Right lung (tissue), 5 donors: ENCODE measurements around the gene RTN4RL2. TPM values are rescaled to one million over a fixed set of nuclear protein-coding genes. Genes with fewer than 3 reads are reported as not detected.
A peak's percentile ranks its signal among the peaks of the same experiment; 100 is the strongest.

Experiments
- DNase-seq, 2 donors: peaks; one replicate each; pipeline ENCODE4 v3.0.0-alpha.2; 2013
- polyA plus RNA-seq, 5 donors: library from polyadenylated mRNA; unstranded; fragments of 120-200 nt; gene quantifications; one replicate each; pipeline versions ENCODE4 v1.2.1 to v1.2.3, GENCODE V29; 2013; ENCODE audit warnings: inconsistent platforms in 1 of 5, low replicate concordance in 1 of 5; ENCODE audit not compliant: insufficient read length in 5 of 5, insufficient read depth in 1 of 5

RTN4RL2 gene
- polyA plus RNA-seq, 5 donors, result 1.3 to 4.5 (median 1.6) TPM

DNA sequence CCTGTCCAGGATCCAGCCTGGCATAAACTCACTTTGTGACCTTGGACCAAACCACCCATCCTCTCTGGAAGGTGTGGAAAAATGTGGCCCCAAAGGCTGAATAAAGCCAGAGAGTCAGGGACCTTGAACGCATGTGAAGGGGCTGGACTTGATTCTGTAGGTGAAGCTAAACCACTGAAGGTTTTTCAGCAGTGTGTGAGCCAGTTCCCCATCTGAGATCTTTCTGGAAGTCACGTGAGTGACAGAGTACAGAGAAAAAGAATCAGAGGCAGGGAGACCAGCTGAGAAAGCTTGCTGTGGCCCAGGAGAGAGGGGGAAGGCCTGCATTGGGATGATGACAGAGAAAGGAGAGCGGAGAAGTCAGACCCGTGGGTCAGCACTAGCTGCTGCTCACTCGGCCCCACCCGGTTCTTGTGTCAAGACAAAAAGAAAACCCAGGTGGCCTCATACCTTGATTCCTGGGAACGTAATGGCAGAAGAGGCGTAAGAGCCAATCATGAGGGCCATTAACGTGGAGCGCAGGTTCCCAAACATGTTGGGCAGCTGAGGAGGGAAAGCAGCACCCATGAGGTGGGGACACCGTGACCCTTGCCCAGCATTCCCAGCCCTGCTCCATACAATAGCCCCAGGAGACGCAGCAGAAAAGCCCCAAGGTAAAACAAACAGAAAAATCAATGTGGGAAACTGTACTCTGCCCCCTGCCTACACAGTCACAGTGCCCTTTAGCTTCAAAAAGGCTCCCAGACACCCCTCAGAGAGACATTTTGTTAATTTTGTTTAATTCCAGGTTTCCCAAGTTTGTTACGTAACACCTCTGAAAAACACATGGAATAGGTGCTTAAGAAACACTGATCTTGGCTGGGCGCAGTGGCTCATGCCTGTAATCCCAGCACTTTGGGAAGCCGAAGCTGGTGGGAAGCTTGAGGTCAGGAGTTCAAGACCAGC, 37.2 kb downstream of the RTN4RL2 start:
- no peak for DNase-seq

DNA sequence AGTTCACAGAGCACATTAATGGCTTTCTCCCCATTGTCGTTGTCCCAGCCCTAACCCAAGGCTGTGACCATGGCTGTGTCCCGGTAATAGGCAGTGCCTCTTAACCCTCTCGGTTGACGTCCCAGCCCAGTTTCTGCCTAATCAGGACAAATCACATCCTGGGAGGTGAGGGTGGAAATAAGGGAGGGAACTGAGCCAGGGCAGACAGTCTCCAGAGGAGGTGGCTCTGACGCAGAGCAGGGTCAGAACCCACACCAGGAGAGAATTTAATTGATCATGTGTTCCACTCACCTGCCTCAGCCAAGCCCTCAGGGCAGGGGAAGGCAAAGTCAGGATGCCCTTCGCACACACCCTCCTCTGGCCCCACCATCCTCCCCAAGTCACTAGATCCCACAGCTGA, 38.2 kb downstream of the RTN4RL2 start:
- no peak for DNase-seq

DNA sequence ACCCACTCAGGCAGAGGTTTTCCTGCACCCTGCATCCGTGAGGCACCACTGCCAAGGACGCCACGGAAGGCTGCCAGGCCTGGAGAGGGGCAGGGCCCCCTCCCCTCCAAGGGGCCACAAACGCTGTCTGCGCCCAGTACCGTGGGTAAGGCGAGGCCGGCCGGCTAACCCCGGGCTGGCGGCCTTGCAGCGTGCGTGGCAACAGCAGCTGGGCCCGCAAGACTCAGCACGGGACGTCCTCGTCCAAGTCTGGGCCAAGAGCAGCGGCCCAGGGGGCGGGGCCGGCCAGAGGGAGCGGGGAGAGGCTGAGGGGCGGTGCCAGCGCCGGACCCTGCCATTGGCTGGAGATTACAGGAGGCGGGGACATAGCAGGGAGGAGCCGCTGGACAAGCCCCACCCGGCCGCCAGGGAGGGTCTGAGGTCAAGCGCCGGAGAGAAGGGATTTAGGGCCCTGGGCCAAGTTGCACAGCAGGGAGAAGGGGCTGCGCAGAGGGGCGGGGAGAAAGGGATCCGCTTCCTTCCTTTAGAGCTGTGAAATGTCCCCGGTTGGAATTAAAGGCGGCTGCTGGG, 39.2 kb downstream of the RTN4RL2 start:
- peak; percentile 97 to 98 for DNase-seq

DNA sequence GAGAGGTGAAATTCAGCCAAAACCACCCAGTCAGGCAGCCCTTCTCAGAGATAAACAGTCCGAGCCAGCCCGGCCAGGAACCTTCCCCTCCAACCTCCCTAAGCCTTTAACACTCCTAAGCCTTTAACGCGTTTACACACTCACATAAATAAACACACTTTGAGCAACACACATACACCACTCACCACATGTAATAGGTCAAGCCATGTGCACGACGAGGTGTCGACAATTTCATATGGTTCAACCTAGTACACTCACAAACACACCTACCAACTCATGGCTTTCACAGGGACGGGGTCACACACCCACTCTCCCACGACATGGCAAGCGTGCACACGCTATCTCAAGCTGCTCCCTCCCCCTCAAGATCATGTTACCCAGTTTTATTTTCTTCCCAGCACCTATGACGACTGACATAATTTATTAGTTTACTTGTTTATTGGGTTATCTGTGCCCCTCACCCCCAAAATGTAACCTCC, 39.7 kb downstream of the RTN4RL2 start:
- no peak for DNase-seq

DNA sequence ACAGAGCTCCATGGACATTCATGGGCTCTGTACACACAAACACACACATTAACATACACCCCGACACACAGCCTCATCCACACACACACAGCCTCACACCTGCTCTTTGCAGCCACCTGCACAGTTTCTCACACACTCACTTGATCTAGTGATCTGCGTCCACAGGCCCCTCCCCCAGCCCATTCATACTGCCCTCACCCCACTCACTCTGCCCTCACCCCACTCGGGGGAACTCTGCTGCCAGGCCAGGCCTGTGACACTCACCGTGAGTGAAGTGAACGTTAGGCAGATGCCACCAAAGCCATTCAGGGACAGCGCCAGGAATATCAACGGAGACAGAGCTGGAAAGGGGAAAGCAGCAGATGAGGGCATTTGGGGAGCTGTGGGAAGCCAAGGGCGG, 40.2 kb downstream of the RTN4RL2 start:
- no peak for DNase-seq

DNA sequence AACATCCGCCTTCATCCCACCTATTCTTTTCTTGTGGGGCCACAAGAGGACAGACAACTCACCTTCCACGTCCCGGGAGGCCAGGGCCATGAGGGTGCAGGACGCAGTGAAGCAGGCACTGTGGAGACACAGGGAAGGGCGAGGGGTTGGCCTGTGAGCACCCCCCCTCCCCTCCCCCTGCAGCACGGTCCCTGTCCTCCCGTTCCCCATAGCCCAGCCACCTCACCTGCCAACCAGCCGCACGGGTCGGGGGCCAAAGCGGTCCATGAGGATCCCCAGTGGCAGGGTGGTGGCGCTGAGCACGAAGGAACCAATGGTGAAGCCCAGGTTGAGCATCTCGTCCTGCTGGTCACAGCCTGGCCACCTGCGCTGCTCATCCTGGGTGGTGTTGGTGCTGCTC, 40.6 kb downstream of the RTN4RL2 start:
- DNase-seq, result no peak

DNA sequence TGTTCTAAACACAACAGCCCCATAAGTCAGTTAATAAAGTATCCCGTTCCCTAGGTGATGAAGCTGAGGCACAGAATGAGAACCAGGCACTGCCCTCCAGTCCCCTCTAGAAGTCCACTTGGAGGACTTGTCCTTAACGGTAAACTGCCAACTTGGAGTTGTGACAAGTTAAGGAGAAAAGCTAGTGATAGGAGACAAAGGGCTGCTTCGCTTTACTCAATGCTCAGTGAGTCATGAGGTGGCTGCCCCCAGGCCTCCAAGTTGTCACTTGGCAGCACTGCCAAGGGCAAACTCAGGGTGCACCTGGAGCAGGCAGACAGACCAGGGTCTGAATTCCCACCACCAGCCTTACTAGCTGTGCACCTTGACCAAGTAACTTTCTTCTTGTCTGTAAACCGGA, 41.6 kb downstream of the RTN4RL2 start:
- DNase-seq, result no peak

DNA sequence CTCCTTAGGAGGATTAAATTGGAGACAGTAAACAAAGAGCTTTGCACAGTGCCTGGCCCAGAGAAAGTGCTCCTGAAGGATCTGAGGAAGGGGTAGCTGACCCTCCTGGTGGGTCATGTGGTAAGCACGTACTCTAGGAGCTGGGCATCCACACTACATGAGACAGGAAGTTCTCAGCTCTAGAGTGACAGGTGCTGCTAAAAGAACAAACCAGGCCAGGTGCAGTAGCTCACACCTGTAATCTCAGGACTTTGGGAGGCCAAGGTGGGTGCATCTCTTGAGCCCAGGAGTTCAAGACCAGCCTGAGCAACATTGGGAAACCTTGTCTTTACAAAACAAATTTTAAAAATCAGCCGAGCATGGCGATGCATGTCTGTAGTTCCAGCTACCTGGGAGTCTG, 42.0 kb downstream of the RTN4RL2 start:
- no peak for DNase-seq

DNA sequence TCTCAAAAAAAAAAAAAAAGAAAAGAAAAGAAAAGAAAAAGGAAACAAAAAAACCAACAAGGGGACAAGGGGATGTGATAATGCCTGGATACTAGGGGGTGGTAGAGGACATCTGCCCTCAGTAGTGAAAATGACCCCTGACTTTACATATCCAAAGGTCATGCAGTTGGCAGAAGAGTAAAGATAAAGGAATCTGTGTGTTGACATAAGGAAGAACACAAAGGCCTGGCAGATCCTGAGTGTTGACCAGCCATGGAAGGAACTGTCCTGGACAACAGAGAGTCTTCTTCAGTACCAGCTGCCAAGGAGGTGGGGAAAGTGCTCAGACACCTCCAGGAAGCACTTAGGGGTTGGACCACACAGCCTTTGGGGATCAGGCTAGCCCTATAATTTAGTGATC, 42.5 kb downstream of the RTN4RL2 start:
- DNase-seq, result no peak

DNA sequence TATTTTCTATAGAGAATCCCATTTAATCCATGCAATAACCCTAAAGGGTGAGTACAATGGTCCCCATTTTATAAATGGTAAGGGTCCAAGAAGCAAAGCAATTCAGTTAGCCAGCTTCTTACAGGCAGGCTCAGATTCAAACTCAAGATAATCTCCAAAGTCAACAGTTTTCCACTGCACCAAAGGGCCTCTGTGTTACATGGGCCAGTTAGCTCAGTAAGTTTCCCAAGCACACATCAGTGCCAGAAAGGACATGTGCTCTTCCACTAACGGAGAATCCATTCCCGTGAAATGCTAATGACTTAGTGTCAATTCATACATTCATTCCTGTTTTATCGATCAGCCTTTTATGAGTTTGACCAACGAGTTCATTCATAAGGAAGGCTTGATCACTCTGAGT, 44.2 kb downstream of the RTN4RL2 start:
- DNase-seq, result no peak

DNA sequence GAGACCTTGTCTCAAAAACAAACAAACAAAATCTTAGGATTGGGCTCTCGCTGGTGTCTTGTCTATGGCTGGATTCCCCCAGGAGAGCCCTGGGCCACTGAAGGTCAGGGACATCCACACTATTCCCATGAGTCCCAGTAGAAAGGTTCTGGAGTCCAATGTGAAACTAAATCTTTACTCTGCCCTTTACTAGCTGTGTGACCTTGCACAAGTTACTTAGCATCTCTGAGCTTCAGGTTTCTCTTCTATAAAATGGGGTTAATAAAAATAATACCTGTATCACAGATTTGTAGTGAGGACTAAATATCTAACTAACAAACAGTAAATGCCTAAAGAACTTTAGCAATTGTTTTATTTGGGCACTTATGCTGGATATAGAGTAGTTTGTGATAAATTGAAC, 46.2 kb downstream of the RTN4RL2 start:
- no peak for DNase-seq

DNA sequence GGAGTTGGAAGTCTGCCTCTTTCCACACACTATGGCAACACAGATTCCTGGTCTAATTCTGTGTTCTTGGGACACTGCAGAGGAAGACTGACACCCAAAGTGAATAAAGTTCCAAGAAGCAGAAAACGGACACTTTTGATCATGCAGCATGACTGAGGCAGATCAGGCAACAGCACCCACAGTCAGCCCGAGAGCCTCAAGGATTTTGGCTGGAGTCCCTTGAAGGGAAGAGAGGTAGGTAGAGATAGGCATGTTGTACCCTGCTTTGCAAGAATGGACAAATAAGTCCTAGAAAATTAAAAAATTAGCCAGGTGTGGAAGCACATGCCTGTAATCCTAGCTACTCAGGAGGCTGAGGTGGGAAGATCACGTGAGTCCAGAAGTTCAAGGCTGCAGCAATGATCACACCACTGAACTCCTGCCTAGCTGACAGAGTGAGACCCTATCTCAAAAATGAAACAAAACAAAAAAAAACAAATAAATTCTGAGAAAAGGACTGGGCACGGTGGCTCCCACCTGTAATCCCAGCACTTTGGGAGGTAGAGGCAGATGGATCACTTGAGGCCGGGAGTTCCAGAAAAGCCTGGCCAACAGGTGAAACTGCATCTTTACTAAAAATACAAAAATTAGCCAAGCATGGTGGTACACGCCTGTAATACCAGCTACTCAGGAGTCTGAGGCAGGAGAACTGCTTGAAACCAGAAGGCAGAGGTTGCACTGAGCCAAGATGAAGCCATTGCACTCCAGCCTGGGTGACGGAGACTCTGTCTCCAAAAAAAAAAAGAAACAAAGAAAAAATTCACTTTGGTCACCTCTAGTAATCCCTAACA, 48.2 kb downstream of the RTN4RL2 start:
- no peak for DNase-seq

DNA sequence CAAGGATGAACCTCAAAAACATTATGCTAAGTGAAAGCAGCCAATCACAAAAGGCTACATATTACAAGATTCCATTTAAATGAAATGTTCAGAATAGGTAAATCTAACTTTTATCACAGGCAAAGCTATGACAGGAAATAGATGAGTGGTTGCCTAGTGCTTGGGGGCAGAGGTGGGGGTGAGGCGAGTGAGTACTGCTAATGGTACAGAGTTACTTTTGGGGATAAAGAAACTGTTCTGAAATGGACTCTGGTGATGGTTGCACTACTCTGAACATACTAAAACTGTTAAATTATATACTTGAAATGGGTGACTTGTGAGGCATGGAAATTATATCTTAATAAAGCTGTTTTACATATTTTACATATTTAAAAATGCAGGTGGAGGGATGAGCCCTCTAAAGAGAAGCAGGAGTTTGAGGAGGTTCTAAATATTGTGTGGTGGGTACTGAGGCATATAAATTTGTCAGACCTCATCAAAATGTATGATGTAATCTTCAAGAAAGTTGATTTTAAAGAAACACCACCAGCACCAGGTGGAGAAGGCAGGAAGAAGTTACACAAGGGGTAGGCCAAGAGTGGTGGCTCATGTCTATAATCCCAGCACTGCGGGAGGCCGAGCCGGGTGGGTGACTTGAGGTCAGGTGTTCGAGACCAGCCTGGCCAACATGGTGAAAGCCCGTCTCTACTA, 51.6 kb downstream of the RTN4RL2 start:
- DNase-seq, result no peak

DNA sequence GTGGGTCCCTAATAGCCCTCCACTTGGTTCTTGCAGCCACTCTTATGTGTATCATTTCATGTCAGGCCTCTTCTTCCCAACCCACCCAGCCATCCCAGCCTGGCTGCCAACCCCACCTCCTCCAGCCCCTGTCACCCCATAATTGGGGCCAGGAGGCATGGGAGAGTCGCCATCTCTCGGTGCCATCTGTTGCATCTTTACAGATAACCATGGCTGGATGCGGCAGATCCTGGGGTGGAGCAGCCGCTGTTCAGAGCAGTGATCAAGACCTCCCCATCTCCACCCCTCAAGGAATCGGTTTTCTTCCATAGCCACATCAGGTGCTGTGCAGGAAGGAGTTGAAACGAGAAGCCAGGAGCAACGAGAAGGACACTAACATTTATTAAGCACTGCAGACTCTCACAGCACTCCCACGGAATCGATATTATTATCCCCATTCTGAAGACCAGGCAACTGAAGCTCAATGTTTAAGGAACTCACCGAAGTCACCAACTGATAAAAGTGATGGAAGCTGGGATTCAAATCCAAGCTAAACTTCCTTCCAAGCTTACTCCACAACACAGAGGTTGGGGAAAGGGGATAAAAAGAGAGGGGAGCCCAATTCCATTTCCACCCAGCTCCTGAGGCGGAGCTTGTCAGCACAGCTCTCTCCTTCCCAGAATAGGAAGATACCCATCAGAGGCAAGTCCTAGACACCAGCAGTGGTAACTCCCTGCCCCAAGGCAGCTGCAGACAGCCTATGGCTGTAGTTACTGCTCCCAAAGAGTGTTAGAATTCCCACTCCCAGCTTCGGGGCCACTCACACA, 52.5 kb downstream of the RTN4RL2 start:
- no peak for DNase-seq

DNA sequence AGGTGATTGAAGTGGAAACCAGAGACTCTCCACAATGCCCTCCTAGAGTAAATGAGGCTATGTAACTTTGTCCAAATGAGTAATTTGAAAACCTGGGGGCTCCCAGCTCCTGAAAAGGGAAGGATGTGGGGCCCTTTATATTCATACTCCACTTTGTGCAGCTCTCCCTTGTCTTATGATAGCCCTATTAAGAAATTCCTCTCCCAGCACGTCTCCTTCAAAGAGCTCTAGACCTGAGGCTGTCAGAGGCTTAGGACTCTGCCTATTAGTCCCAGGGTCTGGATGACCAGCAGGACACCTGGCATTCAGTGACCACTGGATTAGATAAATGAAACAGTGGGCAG, 53.1 kb downstream of the RTN4RL2 start:
- no peak for DNase-seq

DNA sequence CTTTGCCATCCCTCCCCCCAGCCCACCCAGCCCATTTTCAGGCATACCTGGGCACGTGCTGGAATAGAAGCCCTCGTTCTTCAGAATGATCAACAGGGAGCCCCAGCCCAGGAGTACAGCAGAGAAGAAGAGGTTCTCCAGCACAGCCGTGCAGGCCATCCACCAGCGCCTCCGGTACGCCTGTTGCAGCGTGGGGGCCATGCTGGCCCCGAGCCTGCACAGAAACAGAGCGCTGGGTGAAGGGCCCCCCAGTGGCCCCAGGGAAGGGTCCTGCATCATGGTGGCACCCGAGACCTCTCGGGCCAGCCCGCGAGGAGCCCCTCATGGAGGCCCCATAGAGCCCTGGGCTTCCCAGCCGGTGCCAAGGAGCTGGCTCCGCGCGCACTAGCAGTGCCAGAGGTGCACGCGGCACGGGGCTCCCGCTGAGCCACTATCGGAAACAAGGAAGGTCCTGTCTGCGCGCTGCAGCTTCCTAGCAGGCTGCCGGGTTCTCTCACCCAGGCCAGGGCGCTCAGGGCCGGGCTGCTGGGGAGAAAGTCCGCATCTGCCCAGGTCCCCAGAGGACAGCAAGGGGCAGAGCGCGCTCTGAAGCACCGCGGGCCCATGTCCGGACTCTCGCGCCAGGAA, 53.7 kb downstream of the RTN4RL2 start:
- no peak for DNase-seq

DNA sequence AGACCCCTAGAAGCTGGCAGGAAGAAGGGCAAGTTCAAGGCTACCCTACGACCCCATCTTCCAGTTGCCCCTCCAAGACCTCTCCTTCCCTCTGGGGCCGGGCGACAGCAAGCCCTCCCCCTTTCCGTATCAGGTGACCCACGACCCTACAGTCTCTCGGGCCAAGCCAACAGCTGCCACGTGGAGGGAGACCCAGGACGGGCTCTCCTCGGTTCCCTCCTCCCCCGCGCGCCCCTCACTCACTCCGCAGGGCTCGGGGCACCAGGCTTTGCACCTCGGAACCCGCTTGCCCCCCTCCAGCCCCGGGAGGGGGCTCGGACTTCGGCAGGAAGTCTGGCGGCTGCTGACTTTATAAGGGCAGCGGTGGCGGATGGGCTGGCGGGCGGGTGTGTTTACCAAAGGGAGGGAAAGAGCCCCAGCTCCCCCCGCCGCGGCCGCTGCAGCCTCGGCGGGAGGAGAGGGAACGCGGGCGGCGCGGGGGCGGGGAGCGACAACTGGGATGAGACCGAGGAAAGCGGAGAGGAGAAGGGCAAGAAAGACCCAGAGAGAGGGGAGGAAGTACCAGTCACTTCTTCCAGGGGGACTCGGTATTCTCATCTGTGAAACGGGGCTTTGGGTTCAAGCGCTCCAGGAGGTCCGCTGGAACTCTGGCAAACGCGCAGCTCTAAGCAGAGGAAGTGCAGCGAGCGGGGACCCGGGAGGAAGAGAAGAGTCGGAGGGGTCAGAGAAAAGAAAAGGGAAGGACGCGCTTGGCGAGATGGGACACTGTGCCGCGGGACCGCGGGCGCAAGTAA, 54.4 kb downstream of the RTN4RL2 start:
- DNase-seq, result peak in 1 of 2 donors; percentile 34

DNA sequence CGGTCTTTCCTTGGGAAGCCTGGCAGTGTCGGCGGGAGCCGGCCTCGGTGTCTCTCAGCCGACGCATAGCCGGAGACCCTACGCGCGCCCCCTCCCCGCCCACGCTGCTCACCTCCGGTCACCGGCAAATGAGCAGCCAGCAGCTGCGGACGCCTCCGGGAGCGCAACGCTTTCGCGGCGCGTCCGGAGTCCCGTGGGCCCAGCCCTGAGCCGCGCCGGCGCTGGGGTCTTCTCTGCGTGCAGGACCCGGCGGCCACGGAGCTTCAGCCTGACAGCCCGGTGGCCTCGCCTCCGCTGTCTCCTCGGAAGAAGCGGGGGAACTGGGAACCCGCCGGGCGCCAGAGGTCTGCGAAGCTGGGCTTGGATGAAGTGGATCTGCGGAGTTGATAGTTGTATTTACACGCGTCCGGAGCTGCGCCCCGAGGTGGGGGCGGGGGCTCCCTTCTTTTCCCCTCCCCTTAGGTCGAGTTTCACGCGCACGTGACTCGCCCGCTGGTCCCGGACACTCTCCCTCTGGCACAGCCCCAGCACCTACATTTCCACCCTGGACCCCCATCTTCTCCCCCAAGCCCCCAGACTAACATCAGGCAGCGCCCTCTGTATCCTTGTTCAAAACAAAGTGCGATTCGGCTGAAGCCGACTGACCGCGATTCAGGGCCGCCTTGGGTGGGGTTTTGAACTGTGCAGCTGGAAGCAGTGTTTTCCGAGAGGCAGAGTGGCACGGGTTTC, 55.2 kb downstream of the RTN4RL2 start, which contains the start of gene SLC43A1:
Gene SLC43A1 (minus strand): TSS at position 371 of the 729 bp plus-strand sequence. CDS start 1,591 bp downstream, outside the sequence.
- peak; percentile 58 to 65 for DNase-seq

DNA sequence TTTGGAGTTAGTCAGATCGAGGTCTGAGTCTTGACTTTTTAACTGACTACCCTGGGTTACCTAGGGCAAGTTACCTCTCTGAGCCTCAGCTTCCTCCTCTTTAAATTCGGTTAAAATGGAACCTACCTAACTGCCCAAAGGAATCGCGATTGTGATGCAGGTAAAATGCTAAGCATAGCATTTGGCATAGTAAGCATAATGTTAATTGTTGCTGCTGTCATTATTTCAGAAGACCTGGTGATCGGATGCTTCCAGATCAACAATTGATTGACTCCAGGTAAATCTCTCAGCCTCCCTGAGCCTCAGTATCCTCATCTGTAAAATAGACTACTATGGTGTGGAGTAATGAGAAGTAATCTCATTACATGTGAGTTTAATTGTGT, 55.7 kb downstream of the RTN4RL2 start:
- no peak for DNase-seq
